Endometrial microvascular endothelial cells (primary cell): ENCODE data around the gene ALG1. TPM values are rescaled to one million over a fixed set of nuclear protein-coding genes. Genes with fewer than 3 reads are reported as not detected.
"Not testable (repeated sequence)": the region's sequence is repeated elsewhere in the genome, so short reads cannot be mapped to it uniquely, and the experiment has no call there.

Experiments
- in situ Hi-C: cut with HindIII; loops from 2 replicates; pipeline ENCODE4 v1.10.0; 2017; ENCODE audit warnings: low sequenced_read_pairs, low pct_unique_long_range_greater_than_20kb; ENCODE audit errors: inconsistent ontology term
- total RNA-seq: library from RNA; depleted of rRNA; stranded (reverse); fragments of >200 nt; gene quantifications from one replicate; pipeline ENCODE4 v1.2.3, GENCODE V29; 2015; ENCODE audit errors: inconsistent ontology term

The ALG1 gene
- total RNA-seq, 1 donor from 2014 or later = 46.5 TPM

DNA sequence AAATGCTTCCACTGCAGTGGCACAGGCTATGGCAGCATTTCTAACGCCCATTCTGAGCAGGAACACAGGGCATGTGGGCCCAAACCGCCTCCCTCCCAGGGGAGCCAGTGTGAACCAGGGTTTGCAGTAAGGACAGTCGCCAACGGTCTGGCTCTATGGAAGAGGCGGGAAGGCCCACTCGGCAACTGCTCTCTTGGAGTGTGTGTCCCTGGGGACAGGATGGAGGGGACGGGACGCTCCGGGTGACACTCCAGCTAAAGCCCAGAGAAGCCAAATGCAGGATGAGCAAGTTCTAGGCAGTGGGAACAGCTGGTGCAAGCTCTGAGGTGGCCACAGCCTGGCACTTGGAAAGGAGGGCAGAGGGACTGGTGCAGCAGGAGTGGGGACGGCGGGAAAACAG lies 22.1 kb downstream of the ALG1 start:
- in situ Hi-C loops = not testable (repeated sequence)

GRCh38 chr16:5095145-5095830 lies 23.6 kb downstream of the ALG1 start:
- in situ Hi-C loops = not testable (repeated sequence)

DNA sequence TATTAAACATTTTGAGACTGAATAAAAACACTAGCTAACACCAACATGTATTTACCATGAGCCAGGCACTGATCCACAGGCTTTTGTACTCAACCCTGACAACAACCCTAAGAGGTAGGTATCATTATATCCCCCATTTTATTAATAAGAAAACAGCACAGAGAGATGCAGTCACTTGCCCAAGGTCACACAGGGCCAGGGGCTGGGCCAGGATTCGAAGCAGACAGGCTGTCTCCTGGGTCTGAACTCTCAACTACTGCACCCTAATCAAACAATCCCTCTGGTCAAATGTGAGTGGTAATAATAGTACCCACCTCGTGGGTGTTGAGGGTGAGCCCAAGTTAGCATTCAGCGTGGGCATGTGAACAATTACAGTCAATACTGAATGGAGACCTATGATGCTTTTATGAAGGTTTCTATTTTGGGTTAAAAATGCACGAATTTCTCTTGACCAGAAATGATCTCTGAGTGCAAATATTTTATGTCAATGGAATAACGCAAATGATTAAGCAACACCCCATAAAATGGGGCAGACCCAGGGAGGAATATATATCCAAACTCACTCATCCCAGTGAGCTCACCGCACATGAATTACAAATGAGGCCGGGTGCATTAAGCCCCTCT lies 24.9 kb downstream of the ALG1 start:
- in situ Hi-C loops = not testable (repeated sequence)

DNA sequence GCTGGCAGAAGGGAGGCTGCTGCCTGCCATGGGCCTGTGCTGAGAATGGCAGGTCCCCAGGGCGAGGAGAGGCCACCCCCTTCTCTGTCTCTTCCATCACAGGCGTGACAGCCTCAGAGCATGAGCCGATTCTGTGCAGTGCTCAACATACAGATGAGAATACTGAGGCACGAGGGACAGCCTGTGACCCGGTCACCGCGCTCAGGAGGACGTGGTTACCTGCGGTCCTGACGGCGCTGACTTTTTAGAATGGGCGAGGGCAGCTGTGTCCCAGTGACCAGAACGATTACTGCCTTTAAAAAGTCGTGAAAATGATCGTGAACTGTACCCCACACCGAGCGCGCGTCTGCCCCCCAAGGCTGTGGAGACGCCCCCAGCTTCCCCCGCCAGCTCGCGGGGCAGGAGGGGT lies 25.4 kb downstream of the ALG1 start:
- in situ Hi-C loops = not testable (repeated sequence)

DNA sequence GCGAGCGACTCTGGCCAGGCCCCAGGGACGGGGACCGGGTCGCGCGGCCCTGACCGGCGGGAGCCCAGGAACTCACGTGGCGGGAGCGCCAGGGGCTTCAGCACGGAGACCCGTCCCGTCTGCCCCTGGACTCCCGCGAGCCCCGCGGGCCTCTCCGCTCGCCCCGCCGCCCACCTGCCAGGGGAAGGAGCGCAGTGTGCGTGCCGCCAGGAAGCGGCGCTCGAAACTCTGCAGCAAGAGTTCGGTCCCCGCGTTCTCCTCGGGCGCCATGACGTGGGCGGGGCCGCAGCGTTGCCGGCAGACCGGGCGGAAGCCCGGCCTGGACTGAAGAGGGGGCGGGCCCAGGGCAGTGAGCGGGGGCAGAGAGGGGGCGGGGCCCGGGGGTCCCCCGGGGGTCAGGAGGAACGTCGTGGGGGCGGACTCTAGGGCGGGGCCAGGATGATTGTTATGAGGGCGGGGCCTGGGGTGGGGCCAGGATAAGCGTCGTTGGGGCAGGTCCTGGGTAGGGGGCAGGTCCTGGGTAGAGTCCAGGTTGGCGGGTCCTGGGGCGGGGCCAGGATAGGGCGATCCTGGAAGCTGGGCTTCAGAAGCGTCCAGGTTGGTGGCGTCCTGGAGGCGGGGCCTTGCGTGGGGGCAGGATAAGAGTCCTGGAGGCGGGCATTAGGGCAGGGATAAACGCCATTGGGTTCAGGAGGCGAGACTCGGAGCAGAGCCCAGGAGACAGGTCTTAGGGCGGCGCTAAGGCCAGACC lies 26.0 kb downstream of the ALG1 start, which contains the start of gene EEF2KMT:
EEF2KMT (minus strand) TSS at position 326 of the 751 bp plus-strand sequence; CDS start at position 270, 56 bp downstream.
- in situ Hi-C loops = not testable (repeated sequence)

GRCh38 chr16:5098221-5099159 lies 26.8 kb downstream of the ALG1 start:
- in situ Hi-C loops = not testable (repeated sequence)

DNA sequence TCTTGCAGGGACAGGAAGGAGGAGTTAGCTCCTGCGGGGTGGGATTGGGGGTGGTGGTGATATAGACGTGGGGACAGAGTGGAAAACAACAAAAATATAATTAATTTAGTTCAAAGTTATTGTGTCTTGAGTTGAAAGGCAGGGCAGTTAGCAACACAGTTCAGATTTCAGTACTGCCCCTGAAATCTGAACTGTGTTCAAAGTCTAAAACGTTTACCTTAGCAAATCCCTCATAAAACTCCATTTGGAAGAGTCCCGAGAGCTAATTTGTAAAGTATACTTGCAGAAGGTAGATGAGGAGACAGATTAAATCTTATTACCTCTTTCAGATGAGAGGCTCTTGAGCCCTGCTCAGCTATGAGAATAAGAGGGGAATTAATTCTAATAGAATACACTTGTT lies 27.5 kb downstream of the ALG1 start:
- in situ Hi-C loops = not testable (repeated sequence)

DNA sequence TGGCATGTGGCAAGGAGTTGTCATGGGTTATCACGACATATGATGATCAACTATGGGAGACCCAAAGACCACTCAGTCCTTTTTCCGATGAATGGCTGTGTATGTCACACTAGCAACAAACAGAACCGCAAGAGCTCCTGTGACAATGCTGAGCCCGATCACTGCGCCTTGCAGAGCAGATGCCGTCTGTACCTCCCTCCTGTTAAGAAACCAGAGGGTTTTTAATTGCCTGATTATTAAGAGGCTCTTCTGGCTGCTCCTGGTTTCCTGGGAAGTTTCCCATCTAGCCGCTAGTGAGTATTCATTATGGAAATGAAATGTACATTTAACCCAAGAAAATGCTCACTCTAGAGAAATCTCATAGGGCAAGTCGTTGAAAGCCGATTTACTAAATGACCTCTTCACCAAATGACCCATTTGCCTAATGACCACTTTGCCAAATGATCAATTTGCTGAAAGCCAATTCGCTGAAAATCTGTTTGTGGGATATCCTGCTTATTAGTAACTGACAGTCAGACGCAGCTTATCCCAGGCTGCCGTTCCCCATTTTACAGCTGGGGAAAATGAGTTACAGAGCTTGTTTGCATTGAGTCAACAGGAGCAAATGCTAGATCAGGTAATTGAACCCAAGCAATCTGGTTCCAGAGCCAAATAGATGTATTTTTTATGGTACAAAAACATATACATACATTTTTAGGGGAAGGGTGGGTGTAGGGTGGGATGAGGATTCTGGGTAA lies 31.8 kb downstream of the ALG1 start:
- in situ Hi-C loops = not testable (repeated sequence)

- in situ Hi-C loops = not testable (repeated sequence)
Observed at GRCh38 chr16:5105039-5105438, 33.4 kb downstream of the ALG1 start.

DNA sequence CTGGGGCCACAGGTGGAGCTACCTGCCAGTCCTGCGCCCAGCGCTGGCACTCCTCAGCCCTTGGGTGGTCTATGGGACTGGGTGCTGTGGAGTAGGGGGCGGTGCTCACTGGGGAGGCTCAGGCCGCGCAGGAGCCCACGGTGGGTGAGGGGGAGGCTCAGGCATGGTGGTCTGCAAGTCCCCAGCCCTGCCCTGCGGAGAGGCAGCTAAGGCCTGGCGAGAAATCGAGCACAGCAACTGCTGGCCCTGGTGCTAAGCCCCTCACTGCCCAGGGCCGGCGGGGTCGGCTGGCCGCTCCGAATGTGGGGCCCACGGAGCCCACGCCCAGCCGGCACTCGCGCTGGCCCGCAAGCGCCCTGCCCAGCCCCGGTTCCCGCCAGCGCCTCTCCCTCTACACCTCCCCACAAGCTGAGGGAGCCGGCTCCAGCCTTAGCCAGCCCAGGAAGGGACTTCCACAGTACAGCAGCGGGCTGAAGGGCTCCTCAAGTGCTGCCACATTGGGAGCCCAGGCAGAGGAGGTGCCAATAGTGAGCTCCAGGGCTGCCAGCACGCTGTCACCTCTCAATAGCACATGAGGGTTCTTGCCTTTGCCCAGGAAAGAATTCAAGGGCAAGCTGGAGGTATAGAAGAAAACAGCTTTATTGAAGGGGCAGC lies 37.0 kb downstream of the ALG1 start:
- in situ Hi-C loops = no loop called here

GRCh38 chr16:5110933-5111332 lies 39.3 kb downstream of the ALG1 start:
- in situ Hi-C loops = not testable (repeated sequence)

DNA sequence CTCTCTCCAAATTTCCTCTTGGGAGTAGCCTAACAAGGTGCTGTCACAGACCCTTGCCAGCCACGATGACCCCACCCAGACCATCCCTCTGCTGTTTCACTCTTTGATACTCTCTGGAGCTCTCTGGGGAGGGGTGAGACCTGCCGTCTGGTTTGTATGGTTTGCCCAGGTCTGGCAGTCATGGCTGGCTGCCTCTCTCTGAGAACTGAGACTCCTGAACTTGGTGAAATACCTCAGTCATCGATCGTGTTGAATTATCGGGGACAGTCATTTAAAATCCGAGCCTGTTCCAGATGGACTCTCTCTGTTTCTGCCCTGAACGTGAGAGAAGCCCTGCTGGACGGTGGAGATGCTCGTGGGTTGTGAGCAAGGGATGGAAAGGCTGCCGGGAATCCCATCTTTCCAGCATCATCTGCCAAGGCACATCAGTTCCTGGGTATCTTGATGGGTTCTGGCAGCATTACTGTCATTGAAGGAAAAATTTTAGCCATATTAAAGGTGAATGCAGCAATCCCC lies 45.2 kb downstream of the ALG1 start:
- in situ Hi-C loops = not testable (repeated sequence)

GRCh38 chr16:5117300-5118087 lies 45.9 kb downstream of the ALG1 start:
- in situ Hi-C loops = not testable (repeated sequence)

DNA sequence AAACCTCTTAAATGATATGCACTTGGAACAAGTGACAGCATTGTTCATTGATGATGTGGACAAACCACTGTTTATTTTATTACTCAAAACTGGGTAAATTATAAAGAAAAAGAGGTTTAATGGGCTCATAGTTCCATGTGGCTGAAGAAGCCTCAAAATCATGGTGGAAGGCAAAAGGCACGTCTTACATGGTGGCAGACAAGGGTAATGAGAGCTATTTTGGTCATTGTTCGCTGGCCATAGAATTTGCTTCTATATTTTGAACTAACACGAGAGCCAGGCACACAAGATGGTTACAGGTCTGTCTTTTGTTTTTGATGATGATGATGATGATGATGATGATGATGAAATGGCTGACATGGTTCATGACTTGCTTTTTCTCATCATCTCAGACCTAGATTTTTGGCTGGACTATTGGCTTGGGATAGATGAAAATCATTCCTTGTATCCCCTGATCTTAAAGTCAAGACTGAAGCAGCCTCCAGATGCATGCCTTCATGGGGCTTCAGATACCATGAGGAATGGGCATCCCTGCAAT lies 59.9 kb downstream of the ALG1 start:
- in situ Hi-C loops = not testable (repeated sequence)

DNA sequence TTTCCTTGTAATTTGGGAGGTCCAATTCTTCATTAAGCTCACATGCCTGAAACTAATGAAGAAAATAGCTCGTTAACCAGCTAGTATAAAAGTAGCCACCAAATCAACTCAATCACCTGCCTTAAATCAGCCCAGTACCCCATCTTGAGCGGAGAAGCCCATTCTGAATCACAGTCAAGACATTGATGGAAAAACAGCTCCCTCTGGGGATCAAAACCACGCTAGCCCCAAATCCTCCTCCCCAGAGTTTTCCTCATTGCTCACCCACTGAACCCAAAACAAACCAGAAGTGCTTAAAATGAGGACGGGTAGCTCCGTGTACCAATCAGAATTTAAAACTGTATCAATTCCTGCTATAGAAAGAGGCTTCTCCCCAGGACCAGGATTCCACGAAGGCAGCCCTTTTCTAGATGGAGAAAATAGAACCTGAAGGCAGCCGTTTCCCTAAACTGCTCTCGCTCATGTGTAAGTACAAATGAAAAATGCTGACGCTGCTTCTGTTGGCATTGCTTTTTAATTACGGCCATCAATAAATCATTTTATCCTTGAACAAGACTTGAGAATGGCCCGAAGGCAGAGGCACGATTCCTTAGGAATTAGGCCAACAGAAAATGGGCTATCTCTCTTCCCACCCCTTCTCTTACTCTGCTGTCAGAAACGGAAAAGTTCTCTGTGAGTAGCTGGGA lies 61.4 kb downstream of the ALG1 start:
- in situ Hi-C loops = not testable (repeated sequence)
